HG03159 (cell line): ENCODE data around the gene GABARAPL2.
A peak's percentile ranks its signal among the peaks of the same experiment; 100 is the strongest.

Experiments
- ATAC-seq: cut with Tn5 transposase; IDR thresholded peaks from one replicate; pipeline ENCODE4 v1.9.1; 2021; ENCODE audit warnings: mild to moderate bottlenecking, moderate library complexity; ENCODE audit not compliant: unreplicated experiment

The GABARAPL2 gene

DNA sequence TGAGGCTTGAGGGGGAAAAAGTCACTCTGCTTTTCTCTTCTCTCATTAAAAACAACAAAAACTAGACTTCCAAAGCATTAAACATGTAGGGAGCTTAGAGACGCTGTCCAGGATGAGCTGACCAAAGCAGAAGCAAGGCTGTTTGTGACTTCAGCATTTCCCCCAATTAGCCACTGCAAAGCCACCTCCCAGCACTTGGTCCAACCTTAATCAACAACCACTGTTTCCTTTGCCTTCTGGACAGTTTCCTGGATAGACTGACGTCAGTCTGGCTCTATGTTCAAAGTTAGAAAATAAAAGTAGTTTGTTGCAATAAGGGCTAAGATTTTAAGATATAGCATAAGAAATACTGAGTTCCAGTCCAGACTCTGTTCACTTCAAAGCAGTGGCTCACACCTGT is 13.2 kb upstream of the GABARAPL2 start:
- no peak for ATAC-seq

DNA sequence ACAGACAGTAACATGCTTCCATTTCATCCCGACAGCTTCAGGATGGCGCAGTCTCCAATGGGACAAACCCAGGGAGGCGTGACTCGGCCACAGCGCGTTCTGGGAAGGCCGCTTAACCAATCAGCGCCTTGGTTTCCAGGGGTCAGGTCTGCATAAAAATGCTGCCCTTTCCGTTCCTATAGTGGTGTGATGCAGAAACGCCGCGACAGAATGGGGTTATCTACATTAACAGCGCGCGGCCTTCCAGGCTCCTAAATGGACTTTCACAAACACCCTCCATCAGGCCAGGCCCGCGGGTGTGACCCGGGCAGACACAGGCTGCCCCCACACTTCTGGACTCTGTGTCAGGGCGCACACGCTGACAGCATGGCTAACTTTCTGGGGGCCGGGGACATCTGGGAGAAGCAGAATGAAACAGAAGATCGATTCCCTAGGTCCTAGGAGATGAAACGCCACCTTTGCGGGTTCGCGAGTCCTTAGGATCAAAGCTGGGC is 10.9 kb upstream of the GABARAPL2 start:
- peak; percentile 17 for ATAC-seq

DNA sequence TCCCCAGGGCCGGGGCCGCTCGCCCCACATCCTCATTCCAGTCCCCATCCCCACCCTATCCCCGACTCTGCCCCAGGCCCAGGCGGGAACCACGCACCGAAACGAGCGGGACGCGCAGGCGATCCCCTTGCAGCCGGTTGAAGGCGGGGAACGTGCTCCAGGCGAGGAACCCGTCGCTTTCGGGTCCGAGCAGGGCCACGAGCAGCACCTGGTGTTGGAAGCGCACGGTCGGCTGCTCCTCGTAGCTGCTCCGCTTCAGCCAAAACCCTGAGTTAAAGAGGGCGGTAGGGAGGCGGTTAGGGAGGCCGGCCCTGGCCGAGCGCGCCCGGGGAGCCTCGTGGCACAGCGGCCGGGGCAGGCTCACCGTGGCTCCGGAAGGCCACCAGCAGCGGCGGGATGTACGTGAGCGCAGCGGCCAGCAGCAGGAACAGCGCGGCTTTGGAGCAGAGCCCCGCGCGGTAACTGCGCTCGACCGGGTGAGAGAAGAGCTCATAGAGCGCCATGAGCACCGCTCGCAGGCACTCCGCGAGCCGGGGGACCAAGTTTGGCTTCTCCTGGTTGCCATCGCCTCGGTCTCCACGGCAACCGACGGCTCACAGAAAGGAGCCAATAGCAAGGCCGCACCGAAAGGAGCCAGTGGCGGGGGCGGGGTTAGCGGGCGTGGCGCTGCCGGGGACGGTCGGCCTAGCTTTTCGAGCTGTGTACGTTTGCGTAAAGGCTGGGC is 10.3 kb upstream of the GABARAPL2 start, which contains the start of gene TMEM231:
Gene TMEM231 (minus strand): TSS at position 546 of the 724 bp plus-strand sequence. CDS start 43 bp downstream, at position 503.
- peak; percentile 98 for ATAC-seq

DNA sequence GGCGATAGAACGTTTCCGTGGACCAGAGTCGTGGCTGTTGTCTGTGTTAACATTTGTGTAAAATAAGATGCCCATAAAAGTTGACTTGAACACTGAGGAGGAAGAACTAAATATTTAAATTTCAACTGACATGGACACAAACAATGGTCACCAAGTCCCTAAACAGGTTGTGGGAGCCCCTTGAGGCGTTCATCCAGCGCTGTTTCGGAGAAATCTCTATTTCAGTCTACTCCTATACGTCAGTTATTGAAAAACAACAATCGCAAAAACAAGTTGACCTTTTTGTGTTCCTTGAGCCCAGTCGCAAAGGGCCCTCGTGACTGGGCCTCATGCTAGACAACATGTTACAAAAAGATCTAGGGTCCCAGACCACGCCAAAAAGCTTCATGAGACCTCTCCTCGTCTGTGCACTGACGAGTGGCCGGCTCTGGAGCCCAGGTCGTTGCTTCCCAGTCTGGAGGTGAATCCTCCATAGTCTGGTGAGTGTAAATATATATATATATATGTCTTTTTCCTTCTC is 9.7 kb upstream of the GABARAPL2 start:
- ATAC-seq, result no peak

DNA sequence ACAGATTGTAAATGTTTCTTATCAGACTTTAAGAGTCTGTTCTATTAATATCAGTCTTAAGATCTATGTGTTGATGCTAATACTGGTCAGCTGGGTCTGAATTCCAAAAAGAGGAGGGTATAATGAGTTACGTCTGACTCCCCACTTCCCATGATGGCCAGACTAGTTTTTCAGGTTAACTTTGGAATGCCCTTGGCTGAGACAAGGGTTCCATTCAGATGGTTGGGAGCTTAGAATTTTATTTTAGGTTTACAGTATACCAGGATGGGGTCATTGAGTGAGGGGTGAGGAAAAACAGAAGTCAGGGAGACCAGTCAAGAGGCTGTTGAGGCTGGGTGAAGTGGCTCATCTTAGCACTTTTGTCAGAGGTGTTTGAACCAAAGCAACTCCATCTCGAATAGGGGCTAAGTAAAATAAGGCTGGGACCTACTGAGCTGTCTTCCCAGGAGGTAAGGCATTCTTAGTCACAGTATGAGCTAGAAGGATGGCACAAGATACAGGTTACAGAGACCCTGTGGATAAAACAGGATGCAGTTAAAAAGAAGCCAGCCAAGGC is 7.3 kb upstream of the GABARAPL2 start:
- ATAC-seq, result no peak

DNA sequence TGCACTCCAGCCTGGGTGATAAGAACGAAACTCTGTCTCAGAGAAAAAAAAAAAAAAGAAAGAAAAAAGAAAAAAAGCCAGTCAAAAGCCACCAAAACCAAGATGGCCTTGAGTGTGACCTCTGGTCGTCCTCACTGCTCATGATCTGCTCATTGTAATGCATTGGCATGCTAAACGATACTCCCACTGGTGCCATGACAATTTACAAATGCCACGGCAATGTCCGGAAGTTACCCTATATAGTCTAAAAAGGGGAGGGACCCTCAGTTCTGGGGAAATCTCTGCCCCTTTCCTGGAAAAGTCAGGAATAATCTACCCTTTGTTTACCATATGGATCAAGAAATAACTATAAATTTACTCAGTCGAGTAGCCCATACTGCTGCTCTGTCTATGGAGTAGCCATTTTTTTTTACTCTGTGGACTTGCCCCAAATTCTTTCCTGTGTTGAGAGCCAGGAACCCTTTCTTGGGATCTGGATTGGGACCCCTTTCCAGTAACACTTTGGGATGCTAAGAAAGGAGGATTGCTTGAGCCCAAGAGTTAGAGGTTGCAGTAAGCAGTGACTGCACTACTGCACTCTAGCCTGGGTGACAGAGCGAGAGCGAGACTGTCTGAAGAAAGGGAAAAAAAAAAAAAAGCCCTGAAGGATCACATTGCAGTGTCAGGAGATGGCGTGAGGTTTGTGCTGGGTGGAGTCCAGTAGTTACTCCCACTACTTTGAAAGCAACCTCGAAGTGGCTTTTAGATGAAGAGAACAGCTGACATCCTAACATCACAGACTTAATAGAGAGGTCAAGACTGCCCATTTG is 6.4 kb upstream of the GABARAPL2 start:
- ATAC-seq, result no peak

DNA sequence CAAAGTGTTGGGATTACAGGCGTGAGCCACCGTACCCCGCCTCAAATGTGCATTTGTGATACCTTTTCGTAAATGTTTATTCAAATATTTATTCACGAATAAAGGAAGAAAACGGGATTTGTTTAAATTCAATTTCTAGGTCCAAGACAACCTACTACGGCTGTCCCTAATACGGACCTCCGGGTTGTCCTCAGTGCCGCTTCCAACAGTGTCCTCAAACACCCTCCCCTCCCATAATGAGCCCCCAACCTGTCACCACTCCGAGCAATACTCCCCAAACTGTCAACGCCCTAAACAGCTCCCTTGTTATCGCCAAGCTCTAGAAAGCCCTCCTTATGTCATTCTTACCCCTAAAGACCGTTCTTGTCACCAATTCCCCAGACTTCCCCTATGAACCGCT is 539 bp upstream of the GABARAPL2 start:
- peak; percentile 22 for ATAC-seq

DNA sequence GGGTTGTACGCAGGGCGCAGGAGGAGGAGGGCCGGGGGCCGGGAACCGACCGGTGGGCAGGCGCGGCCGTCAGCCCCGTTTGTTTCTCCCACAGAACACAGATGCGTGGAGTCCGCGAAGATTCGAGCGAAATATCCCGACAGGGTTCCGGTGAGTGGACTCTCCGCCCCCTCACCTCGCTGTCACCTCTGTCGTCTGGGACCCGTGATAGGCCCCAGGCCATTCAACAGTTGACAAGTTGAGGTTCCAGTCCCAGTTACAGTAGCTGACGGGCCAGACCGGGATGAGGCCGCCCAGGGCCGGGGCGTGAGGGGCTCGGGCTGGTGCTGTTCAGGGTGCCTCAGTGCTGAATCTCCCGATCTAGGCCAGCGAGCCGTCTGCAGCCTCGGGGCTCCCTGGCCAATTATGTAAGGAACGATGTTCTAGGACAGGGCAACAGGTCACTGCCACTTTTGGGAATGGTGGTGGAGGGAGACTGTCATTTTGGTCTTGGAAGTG is 628 bp downstream of the GABARAPL2 start:
- peak; percentile 4 for ATAC-seq

DNA sequence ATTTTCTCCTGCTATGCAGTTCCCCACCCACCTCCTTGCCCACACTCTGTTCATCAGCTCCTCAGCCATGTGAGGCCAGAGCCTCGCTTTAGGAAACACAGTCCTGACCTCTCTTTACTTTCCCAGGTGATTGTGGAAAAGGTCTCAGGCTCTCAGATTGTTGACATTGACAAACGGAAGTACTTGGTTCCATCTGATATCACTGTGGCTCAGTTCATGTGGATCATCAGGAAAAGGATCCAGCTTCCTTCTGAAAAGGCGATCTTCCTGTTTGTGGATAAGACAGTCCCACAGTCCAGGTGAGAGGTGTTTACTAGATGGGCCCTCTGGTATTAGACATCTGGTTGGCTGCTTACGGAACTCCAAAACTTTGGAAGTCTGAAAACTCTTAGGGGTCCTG is 1.7 kb downstream of the GABARAPL2 start:
- no peak for ATAC-seq

DNA sequence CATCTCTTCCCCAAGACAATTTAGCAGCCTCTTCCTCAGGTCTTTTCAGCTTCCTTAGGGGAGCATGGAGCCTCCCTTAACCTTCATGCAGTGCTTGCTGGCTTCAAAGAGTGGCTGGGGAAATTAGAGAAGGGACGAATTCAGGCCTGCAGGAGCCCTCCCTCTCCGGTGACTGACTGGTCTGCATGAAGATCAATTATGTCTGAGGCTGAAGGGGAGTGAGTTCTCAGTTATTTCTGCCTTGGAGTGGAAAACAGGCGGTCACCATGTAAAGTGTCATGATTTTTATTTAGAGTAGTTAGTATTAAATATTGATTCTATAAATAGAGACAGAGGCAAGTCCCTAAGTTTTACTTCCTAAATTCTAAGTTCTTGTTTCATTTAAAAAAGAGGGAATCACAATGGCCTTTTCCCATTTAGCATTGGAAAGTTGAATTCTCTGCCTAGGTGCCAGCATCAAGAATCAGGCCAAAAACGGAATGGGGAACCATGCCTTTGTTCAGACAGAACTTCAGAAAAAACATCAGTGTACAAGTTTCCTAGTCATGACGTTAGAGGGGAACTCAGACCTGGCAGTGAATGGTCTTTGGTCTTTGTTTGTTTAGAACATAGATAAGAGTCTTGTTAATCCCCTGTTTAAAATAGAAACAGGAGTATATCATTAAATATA is 4.4 kb downstream of the GABARAPL2 start:
- peak; percentile 26 for ATAC-seq

DNA sequence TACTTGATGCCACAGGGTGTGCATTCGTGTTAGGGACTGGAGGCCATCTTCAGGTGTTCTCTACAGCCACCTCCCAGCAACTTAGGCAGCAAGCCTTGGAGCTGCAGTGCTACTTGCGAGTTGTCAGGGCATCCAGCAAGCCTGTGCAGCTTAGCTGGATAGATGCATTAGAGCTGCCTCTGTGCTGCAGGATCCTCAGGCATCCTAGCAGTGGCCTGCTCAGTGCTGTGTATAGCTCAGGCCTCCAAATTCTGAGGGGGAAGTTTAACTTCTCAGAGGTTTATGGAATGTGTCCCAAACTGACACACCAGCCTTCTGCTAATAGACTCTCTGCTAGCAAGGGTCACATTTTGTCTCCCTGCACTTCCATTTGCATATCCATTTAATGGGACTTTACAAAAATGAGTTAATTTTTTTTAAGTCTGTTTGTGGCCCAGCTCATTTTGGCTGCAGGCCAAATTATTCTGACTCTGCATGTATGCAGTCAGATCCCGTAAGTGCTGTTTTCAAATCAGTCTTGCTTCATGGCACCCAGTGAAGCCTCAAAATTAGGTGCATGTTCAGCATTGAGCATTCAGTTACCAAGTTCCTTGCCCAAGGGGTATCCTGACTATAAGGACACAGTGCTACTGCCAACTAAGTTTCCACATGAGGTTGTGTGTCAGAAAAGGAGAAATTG is 6.8 kb downstream of the GABARAPL2 start:
- no peak for ATAC-seq

DNA sequence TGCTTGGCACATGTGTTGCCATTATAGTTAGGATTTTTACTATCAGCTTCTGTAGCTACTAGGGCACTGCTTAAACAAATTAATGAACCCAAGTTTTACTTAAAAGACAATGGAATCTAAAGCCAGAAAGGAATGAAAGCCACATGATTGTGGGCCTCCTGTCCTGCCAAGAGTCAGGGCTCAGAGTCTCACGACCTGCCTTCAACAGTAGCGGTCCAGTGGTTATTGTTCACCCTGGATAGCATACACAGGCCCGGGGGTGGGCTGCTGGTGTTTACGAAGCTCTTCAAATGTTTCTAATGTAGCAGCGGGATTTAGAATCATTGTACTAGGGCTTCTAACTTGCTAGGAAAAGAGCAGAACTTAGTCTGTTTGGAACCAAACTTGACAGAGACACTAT is 7.8 kb downstream of the GABARAPL2 start:
- no peak for ATAC-seq

DNA sequence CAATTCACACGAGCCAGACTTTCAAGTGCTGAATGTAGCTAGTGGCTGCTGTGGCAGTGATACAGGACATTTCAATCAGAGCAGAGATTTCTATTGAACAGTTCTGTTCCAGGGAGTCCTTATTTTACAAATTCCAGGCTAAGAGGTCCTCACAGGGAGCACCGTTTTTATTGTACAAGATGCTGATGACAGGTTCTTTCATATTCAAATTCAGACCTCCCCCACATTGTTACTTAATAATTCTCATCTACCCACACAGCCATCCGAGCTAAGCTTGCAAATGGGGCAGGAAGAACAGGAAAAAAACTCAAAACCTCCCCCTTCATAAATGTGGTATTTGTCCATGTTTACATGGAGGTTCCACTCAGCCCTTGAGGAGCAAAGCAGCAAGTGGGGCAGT is 9.8 kb downstream of the GABARAPL2 start:
- no peak for ATAC-seq

DNA sequence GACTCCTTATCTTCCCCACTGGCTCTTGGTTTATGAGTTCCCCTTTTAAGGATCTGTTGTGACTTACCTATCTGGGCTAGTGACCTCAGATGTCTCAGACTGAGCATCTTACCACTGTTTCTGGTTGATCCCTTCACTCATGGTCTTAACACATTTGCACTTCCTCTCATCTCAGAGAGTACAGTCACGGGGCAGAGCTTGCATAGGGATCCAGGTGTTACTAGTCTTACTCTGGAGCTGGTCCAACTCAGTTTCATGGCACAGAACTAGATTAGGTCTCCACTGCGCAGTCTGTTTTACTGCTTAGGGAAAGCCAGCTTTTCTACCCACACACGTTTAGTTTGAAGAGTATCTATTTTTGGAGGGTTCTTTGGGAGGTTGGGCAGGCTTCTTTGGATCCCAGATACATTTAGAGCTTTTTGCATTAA is 10.2 kb downstream of the GABARAPL2 start:
- ATAC-seq, result peak; percentile 72

DNA sequence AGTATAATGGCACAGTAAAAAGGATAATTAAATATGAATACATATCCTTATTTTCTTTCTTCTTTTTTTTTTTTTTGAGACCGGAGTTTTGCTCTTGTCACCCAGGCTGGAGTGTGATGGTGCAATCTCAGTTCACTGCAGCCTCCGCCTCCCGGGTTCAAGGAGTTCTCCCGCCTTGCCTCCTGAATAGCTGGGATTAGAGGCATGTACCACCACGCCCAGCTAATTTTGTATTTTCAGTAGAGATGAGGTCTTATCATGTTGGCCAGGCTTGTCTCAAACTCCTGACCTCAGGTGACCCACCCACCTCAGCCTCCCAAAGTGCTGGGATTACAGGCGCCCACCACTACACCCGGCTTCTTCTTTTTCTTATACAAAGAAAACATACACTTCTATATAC is 12.0 kb downstream of the GABARAPL2 start:
- ATAC-seq, result no peak

DNA sequence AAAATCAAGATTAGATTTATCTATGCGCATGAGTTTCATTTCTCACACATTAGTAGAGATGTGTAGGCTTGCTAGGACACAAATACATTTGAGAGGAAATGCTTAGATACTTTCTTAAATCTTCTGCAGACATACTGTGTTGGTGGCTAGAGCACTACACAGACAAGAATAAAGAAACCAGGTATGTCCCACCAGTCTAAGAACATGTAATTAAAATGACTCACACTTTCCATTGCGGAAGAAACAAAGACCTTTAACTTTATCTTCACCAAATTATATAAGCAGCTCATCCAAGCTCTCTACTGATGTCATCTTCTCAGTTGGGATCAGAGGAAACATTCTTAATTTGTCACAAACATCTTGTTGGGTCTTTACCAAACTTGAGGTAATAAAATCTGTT is 12.5 kb downstream of the GABARAPL2 start:
- no peak for ATAC-seq

DNA sequence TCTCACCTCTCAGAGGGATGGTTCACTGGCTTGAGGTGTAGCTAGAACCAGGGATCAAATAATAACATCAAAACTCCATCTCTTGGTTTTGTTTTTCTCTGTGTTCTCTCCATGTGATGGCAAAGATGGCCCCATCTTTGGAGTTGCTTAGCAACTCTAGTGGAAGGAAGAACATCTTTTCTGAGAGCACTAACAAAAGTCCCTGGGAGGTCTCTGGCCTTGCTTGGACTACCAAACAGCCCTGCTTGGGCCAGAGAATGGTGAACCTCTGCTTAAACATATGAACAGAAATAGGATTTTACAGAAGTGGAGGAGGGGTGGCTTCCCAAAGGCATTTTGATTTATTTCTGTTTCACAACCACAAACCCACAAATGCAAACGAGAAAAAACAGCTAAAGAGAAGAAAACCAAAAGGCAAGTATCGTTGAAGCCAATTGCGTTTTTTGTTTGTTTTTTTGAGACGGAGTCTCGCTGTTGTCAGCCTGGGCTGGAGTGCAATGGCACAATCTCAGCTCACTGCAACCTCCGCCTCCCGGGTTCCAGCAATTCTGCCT is 13.2 kb downstream of the GABARAPL2 start:
- no peak for ATAC-seq

DNA sequence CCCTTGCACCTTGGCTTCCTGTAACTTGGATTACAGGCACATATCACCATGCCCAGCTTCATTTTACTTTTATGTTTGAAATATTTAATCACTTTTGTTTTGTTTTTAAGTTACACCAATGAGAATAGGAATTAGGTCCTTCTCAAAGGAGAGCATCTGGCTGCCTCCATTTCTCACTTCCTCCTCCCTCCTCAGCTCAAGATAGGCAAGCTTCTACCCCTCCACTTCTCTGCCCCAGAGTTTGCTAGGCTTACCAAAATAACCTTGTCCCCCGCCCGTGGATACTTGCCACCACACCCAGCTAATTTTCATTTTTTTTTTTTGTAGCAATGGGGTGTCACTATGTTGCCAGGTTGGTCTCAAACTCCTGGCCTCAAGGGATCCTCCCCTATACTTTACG is 17.9 kb downstream of the GABARAPL2 start:
- peak; percentile 61 for ATAC-seq

DNA sequence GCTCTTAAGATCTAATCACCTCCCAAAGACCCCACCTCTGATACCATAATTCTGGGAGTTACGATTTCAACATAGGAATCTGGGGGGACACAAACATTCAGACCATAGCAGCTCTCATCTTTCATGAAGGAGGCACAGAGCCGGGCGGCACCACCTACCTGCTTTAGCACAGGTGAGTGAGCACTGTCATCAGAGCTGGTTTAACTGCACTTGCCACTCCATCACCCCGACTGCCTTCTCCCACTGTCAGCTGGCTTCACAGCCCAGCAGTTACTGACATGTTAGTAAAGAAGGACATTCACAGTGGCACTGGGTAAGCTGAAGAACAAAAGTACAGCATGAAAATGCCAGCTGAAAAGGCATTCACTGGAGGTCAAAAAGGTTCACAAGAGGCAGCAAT is 22.5 kb downstream of the GABARAPL2 start:
- ATAC-seq, result no peak

DNA sequence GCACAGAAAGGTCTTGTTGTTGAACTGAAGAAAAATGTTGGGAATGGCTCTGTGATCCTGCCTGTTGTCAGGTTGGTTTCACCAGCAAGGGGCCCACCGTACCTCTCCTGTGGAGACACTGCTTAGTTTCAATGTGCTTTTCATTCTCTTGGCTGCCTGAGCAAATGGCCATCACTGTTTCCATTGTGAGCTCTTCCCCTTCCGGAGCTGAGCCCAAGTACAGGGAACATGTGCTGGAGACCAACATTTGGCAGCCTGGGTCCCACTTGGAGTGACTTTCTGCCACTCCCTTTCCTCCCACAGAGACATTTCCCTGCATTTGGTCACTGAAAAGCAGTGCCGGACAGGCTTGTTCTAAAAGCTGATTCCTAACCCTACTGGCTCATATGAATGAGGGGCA is 23.1 kb downstream of the GABARAPL2 start:
- ATAC-seq, result no peak
